Activated naive CD8-positive, alpha-beta T cell treated with anti-CD3 and anti-CD28 coated beads, Interleukin-2, amount 10 ng/mL, durations not matched to agents 7 days and 5 days (primary cell): ENCODE data around the gene PLPP1. TPM values are rescaled to one million over a fixed set of nuclear protein-coding genes. Genes with fewer than 3 reads are reported as not detected.

ENCODE experiments used
- ATAC-seq: fragments of 150-1000 bp; cut with Tn5 transposase; one replicate; pipeline ENCODE4 v1.10.0; 2021; ENCODE audit warnings: low read depth, moderate library complexity
- POLR2A ChIA-PET: fragments of 350-600 bp; sonication (Branson Sonifier 250); formaldehyde crosslinking; loops from one replicate; lab custom pipeline; 2021; ENCODE audit warnings: antibody characterized with exemption; lab: Charles Lee
- DNase-seq: peaks from one replicate; pipeline ENCODE4 v3.0.0; 2021
- H3K27ac Mint-ChIP-seq: one replicate; pipeline ENCODE4 v1.8.0; 2022; ENCODE audit warnings: mild to moderate bottlenecking, mixed read lengths
- H3K27me3 Mint-ChIP-seq: one replicate; pipeline ENCODE4 v1.8.0; 2022; ENCODE audit warnings: mild to moderate bottlenecking, moderate library complexity, mixed read lengths
- H3K36me3 Mint-ChIP-seq: one replicate; pipeline ENCODE4 v1.8.0; 2021; ENCODE audit warnings: mild to moderate bottlenecking, mixed read lengths
- H3K4me1 Mint-ChIP-seq: one replicate; pipeline ENCODE4 v1.8.0; 2021; ENCODE audit warnings: mixed read lengths
- H3K4me3 Mint-ChIP-seq: one replicate; pipeline ENCODE4 v1.8.0; 2022; ENCODE audit warnings: mild to moderate bottlenecking, moderate library complexity, mixed read lengths
- H3K9me3 Mint-ChIP-seq: one replicate; pipeline ENCODE4 v1.8.0; 2021; ENCODE audit warnings: mixed read lengths
- microRNA-seq: library from miRNA; unstranded; fragments of <30 nt; microRNA quantifications from one replicate; pipeline ENCODE4 v1.2.0, GENCODE V29; 2022
- total RNA-seq, 2 experiments: library from RNA; stranded (reverse); gene quantifications; one replicate each; pipeline ENCODE4 v1.2.3, GENCODE V29; 2021

The PLPP1 gene
- total RNA-seq, 2 experiments from 2014 or later: 25.9 to 27.8 TPM

DNA sequence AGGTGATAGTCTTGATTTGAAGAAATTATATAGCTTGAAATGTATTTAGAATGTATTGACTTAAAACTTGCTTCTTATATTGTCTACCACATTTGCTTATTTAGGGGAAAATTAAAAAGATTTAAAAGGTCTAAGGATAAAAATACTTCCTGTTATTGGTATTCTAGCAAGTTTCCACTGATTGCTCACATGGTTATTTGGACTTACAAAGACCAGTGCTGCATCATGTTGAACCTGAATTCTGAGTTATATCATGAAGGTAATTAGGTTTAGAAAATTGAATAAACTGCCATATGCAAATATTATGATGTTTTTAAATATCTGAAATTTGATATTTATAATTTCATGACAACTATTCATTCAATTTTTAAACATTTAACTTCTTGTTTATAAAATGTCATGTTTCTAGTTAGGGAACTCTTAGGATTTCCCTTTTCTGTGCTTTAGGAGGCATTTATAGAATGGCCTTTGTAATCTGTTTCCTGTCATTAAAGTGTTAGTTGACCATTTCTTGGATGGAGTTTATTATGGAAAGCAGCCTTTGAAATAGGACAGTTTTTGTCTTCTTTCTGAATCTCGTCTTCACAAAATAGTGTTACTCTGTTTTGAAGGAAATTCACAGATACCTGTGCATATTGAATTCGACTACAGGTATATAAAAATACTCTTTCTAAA, 141.1 kb downstream of the PLPP1 start:
- no peak for ATAC-seq
- Mint-ChIP-seq H3K4me1 (no peaks in the 10 kb centered on the region), H3K9me3 (peaks cover 3% of the 10 kb centered on the region), H3K36me3 (peaks cover 51% of the 10 kb centered on the region), H3K27ac (no peak overlapping the region), H3K27me3 (no peaks in the 10 kb centered on the region), H3K4me3 (no peak overlapping the region)
- POLR2A ChIA-PET: no interaction called here
- DNase-seq: no peak

- Mint-ChIP-seq H3K4me1 (no peaks in the 10 kb centered on the region), H3K27ac (no peak overlapping the region), H3K36me3 (peaks cover 57% of the 10 kb centered on the region), H3K9me3 (peaks cover 3% of the 10 kb centered on the region), H3K4me3 (no peak overlapping the region), H3K27me3 (no peaks in the 10 kb centered on the region)
- POLR2A ChIA-PET: interaction anchor here (0.7 kb wide), 1 partner anchor 258 kb away, joined by 4 read pairs; no protein-coding TSS in a partner anchor
- ATAC-seq: no peak
- DNase-seq: no peak
Observed at GRCh38 chr5:55392669-55393068, 142.1 kb downstream of the PLPP1 start.

GRCh38 chr5:55391707-55392106, 143.1 kb downstream of the PLPP1 start:
- POLR2A ChIA-PET: no interaction called here
- no peaks in the 10 kb centered on the region for H3K27me3 Mint-ChIP-seq
- DNase-seq: no peak
- peaks cover 58% of the 10 kb centered on the region for H3K36me3 Mint-ChIP-seq
- peaks cover 3% of the 10 kb centered on the region for H3K9me3 Mint-ChIP-seq
- no peak overlapping the region for H3K4me3 Mint-ChIP-seq
- H3K27ac Mint-ChIP-seq: no peak overlapping the region
- no peak for ATAC-seq
- no peaks in the 10 kb centered on the region for H3K4me1 Mint-ChIP-seq

DNA sequence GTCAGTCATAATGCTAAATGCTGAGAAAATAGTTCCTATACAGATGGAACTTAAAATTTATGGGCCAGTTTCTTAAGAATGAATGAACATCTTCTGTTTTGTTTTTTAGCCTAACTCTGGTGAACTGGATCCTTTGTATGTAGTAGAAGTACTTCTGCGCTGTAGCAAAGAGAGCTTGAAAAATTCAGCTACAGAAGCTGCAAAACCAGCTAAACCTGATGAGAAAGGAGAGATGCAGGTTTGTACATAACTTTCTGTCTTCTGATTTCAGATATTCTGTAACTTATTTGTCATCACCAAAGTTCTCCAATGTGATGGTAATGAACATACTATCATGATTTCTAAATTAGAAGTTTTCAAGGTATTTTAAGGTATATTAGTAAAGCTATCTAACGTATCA, 146.9 kb downstream of the PLPP1 start:
- Mint-ChIP-seq H3K4me3 (no peak overlapping the region), H3K27me3 (no peaks in the 10 kb centered on the region), H3K36me3 (peaks cover 72% of the 10 kb centered on the region), H3K4me1 (peaks cover 10% of the 10 kb centered on the region), H3K27ac (no peak overlapping the region), H3K9me3 (peaks cover 15% of the 10 kb centered on the region)
- no peak for ATAC-seq
- POLR2A ChIA-PET: no interaction called here
- DNase-seq: no peak

GRCh38 chr5:55386356-55386755, 148.4 kb downstream of the PLPP1 start:
- Mint-ChIP-seq H3K27ac (no peak overlapping the region), H3K4me3 (no peak overlapping the region), H3K36me3 (peaks cover 68% of the 10 kb centered on the region), H3K9me3 (peaks cover 13% of the 10 kb centered on the region), H3K4me1 (peaks cover 10% of the 10 kb centered on the region), H3K27me3 (no peaks in the 10 kb centered on the region)
- DNase-seq: no peak
- ATAC-seq: no peak
- POLR2A ChIA-PET: no interaction called here

DNA sequence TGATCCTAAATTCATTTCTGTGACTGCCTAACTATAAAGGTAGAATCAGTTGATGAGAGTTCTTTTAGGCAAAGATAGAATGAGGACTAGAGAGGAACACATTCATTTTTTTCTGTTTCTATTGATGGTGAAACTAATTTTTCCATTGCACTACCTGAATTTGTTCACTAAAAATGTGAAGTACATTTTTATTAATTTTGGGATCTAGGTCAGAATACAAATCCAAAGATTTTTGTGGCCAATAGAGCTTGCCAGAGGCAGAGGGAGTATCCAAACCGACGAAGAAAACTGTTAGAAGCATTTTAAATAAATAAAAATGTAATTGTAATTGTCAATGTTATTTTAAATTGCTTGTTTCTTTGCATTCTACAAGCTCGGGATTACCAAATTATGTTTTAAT, 148.9 kb downstream of the PLPP1 start:
- DNase-seq: no peak
- POLR2A ChIA-PET: no interaction called here
- ATAC-seq: no peak
- Mint-ChIP-seq H3K4me1 (peaks cover 10% of the 10 kb centered on the region), H3K9me3 (peaks cover 13% of the 10 kb centered on the region), H3K27ac (no peak overlapping the region), H3K27me3 (no peaks in the 10 kb centered on the region), H3K4me3 (no peak overlapping the region), H3K36me3 (peaks cover 67% of the 10 kb centered on the region)

DNA sequence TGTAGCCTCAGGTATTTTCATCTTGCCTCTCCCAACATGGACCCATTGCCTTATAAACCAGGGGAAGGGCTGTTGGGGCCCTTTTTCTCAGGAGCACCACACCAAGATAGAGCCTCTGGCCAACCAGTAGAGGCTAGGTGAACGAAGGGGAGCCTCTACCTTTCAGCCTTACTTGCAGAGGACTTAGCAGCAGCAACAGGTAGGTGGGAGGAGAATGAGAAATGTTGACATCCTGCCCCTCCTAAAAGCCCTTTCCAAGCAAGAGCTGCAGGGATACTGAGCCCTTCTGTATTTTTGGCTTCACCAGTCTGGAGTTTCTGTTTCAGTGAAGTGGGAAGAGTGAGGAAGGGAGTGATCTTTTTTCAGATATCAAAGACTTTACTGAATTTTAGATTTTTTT, 149.5 kb downstream of the PLPP1 start:
- ATAC-seq: no peak
- DNase-seq: no peak
- Mint-ChIP-seq H3K9me3 (peaks cover 13% of the 10 kb centered on the region), H3K36me3 (peaks cover 66% of the 10 kb centered on the region), H3K4me3 (no peak overlapping the region), H3K27ac (no peak overlapping the region), H3K4me1 (peaks cover 10% of the 10 kb centered on the region), H3K27me3 (no peaks in the 10 kb centered on the region)
- POLR2A ChIA-PET: no interaction called here

- Mint-ChIP-seq H3K9me3 (peaks cover 13% of the 10 kb centered on the region), H3K36me3 (peaks cover 65% of the 10 kb centered on the region), H3K4me3 (no peak overlapping the region), H3K4me1 (peaks cover 10% of the 10 kb centered on the region), H3K27ac (peak overlapping the region; percentile 56), H3K27me3 (no peaks in the 10 kb centered on the region)
- POLR2A ChIA-PET: no interaction called here
- DNase-seq: no peak
- no peak for ATAC-seq
Observed at GRCh38 chr5:55384072-55384471, 150.7 kb downstream of the PLPP1 start.

- no peaks in the 10 kb centered on the region for H3K27me3 Mint-ChIP-seq
- no peak overlapping the region for H3K4me3 Mint-ChIP-seq
- DNase-seq: no peak
- H3K36me3 Mint-ChIP-seq: peaks cover 65% of the 10 kb centered on the region
- H3K9me3 Mint-ChIP-seq: peaks cover 13% of the 10 kb centered on the region
- H3K4me1 Mint-ChIP-seq: peaks cover 10% of the 10 kb centered on the region
- ATAC-seq: no peak
- POLR2A ChIA-PET: no interaction called here
- no peak overlapping the region for H3K27ac Mint-ChIP-seq
Observed at GRCh38 chr5:55383254-55383653, 151.5 kb downstream of the PLPP1 start.

DNA sequence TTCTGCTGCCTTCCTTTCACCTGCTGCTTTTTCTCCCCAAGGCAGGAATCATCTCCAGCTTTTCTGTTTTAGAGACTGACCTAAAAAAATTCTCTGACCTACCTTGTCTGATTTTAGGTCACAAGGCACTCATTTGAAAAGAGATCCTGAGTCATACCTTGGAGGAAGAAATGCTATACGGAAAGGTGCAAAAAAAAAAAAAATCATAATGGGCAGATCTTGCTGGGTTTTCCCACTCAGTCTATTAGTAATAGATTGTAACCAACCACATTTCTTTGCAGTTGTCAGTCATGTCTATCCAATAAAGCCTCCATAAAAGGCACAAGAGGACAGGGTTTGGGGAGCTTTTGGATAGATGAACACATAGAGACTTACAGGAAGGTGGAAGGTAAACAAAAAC, 157.0 kb downstream of the PLPP1 start:
- ATAC-seq (no peak), DNase-seq (no peak)
- POLR2A ChIA-PET: no interaction called here
- Mint-ChIP-seq H3K27me3 (no peaks in the 10 kb centered on the region), H3K4me3 (no peak overlapping the region), H3K36me3 (peaks cover 59% of the 10 kb centered on the region), H3K9me3 (peaks cover 11% of the 10 kb centered on the region), H3K4me1 (no peaks in the 10 kb centered on the region), H3K27ac (no peak overlapping the region)

Small RNA genes within 50 kb of the gene (microRNA-seq; reads per million reads assigned to microRNA genes)
- not detected for gene MIR5687

Other genes starting within 250 kb of the PLPP1 start
- 10 to 100 TPM; 17.4 to 18.9 TPM for gene DHX29, start 227.3 kb downstream of the PLPP1 start, total RNA-seq
- 10 to 100 TPM; 69.9 to 72.3 TPM for gene MTREX, start 227.0 kb downstream of the PLPP1 start, total RNA-seq
- gene SLC38A9, start 177.4 kb upstream of the PLPP1 start, total RNA-seq: 10 to 100 TPM; 25.6 to 27.6 TPM
- 1 to 10 TPM in 1 of 2 experiments, under 1 TPM in 1; 0.28 to 1.2 TPM for gene DDX4, start 203.1 kb upstream of the PLPP1 start, total RNA-seq